HUDEP-2 (cell line): ENCODE measurements around the gene MTMR4.
"Not testable (repeated sequence)": the region's sequence is repeated elsewhere in the genome, so short reads cannot be mapped to it uniquely, and the experiment has no call there.

Source experiments
- DNase-seq, 76 experiments: peaks; one replicate each; lab custom pipeline; 2025; ENCODE audit not compliant: unreplicated experiment in 76 of 76; lab: John Stamatoyannopoulos, UW

Gene MTMR4

DNA sequence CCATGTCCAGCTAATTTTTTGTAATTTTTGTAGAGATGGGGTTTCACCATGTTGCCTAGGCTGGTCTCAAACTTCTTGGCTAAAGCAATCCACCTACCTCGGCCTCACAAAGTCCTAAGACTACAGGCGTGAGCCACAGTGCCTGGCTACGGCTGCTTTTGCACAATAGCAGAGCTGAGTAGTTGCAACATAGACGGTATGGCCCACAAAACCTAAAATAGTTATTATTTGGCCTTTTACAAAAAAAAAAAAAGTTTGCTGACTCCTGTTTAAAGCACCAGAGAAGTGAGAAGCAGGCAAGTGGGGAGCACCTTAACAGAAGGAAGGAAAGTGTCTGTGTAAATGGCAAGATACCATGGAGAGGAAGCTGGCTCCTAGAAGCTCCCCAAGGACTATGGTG is 20.9 kb downstream of the MTMR4 start:
- DNase-seq, result no peak

DNA sequence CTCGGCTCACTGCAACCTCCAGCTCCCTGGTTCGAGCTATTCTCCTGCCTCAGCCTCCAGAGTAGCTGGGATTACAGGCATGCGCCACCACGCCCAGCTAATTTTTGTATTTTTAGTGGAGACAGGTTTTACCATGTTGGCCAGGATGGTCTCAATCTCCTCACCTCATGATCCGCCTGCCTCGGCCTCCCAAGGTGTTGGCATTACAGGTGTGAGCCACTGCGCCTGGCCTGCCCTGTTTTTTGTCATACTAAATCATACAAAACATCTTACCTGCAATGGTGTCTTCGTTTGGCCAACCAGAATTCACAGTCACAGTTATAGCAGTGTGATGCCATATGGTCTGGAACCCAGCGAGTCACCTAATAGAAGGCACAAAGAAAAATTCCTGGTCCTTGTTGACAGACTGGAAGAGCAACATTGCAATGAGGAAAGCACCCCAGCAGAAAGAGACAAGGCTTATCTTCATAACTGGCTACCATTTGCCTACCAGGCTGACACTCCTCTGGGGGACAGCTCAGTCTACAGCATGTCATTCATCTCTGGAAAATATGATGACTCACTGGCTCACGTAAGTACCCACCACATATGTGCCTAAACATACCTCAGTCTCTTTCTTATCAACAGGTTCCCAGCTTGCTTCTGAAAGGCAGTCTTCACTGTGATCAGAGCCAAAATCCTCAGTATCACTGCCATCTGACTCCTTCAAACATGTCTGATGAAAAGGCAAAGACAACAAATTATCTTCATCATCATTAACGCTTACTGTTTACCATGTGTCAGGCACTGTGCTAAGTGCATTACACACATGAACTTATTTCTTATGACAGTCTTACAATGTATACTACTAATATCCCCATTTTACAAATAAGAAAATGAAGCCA is 22.0 kb downstream of the MTMR4 start:
- peak in 71 of 76 experiments; percentile 6 to 91 (median 68) for DNase-seq

DNA sequence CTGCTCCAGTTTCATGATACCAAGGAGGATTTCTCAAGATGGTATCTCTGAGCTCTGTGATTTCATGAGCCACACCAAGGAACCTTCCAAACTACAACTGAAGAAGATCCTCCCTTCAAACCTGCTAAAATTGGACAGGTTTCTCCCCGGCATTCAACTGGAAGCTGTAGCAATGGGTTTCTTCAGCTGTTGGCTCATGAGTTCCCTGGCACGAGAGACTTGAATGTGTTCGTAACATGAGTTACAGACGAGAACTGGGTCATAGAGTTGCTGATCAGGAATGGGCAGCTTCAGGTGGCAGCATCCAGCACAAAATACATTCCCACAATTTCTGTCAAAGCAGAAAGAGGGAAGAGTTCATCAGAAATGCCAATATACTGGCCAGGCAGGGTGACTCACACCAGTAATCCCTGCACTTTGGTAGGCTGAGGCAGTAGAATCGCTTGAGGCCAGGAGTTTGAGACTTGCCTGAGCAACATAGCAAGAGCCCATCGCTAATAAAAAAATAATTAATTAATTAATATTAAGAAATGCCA is 22.9 kb downstream of the MTMR4 start:
- no peak for DNase-seq

DNA sequence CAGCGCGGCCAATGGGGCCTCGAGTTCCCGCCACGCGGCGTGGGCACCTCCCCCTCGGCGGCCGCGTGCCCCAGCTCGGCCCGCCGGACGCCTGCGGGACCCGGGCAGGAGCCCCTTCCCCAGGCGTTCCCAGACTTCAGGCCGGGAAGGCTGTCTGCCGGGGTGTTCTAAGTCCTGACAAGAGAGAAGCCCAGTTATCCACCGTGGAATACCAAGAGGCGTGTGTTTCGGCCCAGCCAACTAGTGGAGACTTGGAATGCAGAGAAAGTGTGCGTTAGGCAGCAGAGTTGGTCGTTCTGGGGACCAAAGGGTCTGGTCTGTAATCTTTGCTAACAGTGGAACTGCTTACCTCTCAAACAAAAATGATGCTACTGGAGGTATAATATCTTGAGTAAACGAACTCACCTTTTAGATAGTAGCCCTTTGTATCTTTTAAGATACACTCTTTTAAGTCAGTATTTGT is 26.0 kb downstream of the MTMR4 start:
- no peak for DNase-seq

DNA sequence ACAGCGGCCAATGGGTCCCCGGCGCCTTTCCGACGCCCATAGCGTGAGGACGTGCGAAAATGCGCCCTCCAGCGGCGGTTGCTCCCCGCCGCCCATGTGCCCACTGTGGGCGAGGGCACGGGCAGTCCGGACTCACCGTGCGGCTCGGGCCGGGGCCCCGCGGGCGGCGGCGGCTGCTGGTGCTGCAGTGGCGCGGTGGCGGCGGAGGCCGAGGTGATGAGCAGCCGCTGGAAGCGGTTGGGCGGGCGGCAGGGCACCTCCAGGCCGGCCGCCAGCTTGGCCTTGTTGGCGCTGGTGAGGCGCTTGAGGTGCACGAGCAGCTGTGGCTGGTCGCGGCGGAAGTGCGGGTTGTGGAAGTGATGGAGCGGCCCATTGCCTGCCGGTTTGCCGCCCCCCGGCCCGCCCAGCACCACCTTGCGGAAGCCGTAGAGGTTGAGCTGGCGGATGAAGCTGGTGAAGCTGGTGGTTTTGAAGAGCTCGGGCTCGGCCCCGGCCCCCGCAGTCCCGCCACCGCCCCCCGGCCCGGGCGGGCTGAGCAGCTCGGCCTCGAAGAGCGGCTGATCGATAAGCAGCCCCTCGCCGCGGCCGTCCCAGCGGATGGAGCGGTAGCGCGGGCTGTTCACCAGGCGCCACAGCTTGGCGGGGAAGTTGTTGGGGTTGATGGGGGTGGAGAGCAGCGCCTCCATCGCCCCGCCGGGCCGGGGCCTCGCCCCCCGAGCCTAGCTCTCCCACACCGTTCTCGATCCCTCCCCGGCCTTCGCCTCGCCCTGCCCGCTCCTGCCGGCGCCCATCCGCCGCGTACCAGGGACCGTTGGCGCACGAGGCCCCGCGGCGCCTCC is 26.6 kb downstream of the MTMR4 start, which contains the start of gene HSF5:
HSF5 (minus strand) TSS at position 820 of the 839 bp plus-strand sequence; CDS start at position 686, 134 bp downstream.
- DNase-seq, result no peak

DNA sequence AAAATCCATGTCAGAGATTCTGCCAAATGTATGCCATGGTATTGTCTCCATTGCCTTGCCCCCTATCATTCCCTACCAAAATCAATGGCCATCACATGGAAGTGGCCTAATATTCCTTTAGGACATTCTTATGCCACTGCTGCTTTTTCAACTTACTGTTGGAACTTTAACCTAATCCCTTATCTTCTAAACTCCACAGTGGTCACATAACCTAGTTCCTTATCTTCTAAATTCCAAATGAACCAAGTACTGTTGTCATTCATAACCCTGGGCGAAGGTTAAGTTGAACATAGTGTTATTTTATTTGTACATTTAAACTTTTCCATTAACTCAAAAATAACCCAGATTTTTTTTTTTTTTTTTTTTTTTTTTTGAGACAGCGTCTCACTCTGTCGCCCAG is 29.8 kb downstream of the MTMR4 start:
- DNase-seq, result no peak

DNA sequence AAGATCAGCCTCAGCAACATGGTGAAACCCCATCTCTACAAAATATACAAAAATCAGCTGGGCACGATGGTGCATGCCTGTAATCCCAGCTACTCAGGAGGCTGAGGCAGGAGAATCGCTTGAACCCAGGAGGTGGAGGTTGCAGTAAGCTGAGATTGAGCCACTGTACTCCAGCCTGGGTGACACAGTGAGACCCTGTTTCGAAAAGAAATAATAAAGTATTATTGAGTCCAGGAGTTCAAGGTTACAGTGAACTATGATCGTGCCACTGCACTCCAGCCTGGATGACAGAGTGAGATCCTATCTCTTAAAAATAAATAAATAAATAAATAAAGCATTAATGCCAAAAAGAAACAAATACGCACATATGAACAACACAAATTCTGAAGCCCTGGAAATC is 32.6 kb downstream of the MTMR4 start:
- not testable (repeated sequence) for DNase-seq

DNA sequence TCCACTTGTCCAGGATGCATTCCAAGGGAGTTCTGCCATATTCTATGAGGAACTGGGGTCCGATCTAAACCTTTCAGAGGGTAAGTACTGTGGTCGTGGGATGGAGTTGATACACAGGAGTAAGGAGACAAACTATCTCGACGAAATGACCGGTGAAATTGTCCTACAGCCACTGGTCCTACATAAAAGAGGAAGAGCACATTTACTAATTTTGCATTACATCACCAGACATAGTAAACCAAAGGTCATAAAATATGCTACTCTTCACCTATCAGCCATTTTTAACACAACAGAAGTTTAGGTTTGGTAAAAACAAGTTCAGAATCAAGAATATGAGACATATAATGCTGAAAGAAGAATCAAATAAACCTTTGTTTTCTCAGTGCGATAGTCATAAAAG is 34.3 kb downstream of the MTMR4 start:
- DNase-seq, result no peak

DNA sequence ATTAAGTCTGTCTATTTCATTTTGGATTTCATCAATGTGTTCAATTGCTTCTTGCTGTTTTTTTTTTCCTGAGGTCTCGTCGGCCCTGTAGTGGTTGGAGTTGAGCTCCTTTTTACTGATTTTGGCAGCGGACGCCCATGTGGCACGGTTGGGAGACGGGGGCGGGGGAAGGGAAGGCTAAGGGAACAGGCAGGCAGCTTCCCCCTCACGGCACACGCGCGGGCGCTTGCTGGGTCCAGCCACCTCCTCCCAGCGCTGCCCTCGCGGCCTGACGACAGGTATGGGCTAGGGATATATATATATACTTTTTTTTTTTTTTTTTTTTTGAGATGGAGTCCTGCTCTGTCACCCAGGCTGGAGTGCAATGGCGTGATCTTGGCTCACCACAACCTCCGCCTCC is 37.6 kb downstream of the MTMR4 start:
- DNase-seq, result no peak

DNA sequence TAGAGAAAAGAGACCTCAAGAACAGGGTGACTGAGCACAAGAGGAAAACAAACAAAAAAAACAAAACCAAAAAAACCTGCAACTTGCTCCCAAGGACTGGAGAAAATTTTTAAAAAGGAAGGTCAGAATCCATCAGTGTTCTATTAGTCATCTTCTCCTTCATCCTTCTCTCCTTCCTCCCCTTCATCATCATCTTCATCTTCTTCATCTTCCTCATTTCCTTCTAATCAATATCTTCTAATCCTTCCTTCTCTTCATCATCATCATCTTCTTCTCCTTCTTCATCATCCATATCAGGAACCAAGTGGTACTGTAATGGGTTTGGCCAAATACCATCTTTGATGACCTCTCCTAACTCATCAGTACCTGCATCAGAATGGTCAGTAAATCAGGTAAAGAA is 38.5 kb downstream of the MTMR4 start:
- DNase-seq, result no peak

DNA sequence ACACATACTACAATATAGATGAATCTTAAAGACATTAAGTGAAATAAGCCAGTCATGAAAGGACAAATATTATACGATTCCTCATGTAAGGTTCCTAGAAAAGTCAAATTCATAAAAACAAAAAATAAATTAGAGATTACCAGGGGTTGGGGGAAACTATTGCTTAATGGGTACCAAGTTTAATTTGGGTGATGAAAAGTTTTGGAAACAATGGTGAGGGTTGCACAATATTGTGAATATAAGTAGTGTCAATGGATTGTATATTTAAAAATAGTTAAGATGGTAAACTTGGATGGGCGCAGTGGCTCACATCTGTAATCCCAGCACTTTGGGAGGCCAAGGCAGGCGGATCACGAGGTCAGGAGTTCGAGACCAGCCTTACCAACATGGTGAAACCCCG is 44.1 kb downstream of the MTMR4 start:
- no peak for DNase-seq

DNA sequence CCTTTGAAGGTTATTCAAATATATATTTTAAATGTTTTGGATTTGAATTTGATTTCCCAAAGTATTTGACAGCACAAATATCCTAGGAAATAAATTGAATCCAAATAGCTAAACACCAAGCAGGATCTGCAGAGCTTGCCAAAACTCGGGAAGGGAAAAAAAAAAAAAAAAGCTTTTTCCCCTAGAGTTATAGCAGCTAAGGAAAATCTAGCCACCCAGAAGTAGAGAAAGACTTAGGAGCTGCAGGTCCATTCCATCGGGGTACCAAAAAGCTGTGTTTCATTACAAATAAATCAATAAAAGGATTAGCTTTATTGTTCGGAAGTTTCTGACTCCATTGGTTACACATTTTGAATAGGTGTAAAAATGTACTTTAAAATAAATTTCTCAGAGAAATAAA is 45.5 kb downstream of the MTMR4 start:
- no peak for DNase-seq

DNA sequence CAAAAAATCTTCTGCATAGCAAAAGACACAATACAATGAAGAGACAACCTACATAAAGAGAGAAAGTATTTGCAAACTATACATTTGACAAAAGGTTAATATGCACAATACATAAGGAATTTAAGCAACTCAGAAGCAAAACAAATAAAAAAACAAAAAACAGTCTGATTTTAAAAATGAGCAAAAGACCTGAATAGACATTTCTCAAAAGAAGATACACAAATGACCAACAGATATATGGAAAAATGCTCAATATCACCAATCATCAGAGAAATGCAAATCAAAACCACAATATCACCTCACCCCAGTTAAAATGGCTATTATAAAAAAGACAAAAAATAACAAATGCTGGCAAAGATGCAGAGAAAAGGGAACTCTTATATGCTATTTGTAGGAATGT is 58.9 kb downstream of the MTMR4 start:
- DNase-seq, result no peak

DNA sequence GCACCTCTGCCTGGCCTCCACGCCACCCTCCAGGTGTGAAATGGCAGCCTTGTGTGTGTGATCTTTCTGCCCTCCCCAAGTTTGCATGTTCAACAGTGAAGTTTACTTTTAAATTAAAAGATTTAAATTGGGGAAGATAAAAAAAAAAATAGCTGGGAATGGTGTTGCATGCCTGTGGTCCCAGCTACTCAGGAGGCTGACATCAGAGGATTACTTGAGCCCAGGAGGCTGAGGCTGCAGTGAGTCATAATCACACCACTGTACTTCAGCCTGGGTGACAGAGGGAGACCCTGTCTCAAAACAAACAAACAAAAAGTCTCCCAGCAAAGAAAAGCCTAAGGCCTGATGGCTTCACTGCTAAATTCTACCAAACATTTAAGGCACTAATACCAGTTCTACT is 61.7 kb downstream of the MTMR4 start:
- DNase-seq, result no peak

DNA sequence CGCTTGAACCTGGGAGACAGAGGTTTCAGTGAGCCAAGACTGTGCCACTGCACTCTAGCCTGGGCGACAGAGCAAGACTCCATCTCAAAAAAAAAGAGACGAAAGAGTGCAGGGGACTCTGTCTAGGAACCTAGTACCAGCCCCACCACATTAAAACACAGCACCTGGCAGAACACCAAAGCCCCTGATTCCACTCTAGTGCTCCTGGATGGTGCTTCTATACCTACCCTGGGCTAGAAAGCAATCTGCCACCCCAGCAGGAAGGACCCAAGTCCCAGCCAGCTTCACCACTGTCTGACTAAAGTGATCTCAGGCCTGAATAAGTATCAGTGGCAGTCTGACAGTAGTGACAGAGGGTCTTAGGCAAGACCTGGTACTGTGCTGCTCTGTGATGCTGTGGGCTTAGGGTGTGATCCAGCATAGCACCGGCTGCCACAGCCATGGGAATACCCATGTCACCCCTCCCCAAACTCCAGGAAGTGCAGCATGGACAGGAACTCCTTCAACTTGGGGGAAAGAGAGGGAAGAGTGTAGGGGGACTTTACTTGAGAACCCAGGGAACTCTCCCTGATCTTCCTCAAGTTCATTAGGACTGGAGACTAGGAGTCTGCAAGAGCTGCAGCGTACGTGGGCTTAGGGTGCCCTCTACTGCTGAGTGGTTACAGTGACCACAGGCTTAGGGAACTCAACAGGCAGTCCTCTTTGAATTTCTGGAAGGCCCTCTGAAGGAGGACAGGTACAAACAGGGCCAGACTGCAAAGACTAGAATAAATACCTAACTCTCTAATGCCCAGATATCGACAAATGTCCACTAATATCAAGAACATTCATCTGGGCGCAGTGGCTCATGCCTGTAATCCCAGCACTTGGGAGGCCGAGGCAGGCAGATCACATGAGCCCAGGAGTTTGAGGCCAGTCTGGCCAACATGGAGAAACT is 67.1 kb downstream of the MTMR4 start:
- peak in 74 of 76 experiments; percentile 5 to 89 (median 71) for DNase-seq

DNA sequence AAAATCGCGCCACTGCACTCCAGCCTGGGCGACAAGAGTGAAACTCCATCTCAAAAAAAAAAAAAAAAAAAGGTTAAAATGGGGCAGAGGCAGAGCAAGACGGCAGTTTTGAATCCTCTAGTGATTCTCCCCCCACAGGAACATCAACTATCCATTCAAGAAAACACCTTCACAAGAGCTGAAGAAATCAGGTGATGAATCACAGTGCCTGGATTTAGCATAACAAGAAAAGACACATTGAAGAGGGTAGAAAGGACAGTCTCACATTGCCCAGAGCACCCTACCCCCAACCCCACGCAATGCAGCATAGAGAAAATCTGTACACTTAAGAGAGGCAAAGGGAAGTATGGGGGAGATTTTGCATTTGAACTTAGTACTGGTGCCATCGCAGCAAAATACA is 68.4 kb downstream of the MTMR4 start:
- no peak for DNase-seq
